Measurements from ENCODE around the gene KRTAP2-1.
"Not testable (repeated sequence)": the region's sequence is repeated elsewhere in the genome, so short reads cannot be mapped to it uniquely, and the experiment has no call there.

KRTAP2-1 gene

DNA sequence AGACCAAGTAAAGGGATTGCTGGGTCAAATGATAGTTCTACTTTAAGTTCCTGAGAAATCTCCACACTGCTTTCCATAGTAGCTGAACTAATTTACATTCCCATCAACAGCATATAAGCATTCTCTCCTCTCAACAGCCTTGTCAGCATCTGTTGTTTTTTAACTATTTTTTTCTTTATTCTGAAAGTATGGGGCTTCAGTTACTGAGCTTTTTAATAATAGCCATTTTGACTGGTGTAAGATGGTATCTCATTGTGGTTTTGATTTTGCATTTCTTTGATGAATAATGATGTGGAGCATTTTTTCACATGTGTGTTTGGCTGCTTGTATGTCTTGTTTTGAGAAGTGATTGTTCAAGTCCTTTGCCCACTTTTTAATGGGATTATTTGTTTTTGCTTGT is 5.5 kb upstream of the KRTAP2-1 start:
- TF ChIP-seq POLR2AphosphoS5 (IDR thresholded peaks at IDR 0.05; ENCODE audit: low read depth, low read length) (no peak), POLR2A (IDR thresholded peaks at IDR 0.05; ENCODE audit: low read depth, low read length) (no peak), TAF1 (IDR thresholded peaks at IDR 0.05; ENCODE audit: borderline replicate concordance, low read depth, low read length) (no peak)
- DNase-seq (ENCODE audit: insufficient read length) = no peak
- no peak for FAIRE-seq

DNA sequence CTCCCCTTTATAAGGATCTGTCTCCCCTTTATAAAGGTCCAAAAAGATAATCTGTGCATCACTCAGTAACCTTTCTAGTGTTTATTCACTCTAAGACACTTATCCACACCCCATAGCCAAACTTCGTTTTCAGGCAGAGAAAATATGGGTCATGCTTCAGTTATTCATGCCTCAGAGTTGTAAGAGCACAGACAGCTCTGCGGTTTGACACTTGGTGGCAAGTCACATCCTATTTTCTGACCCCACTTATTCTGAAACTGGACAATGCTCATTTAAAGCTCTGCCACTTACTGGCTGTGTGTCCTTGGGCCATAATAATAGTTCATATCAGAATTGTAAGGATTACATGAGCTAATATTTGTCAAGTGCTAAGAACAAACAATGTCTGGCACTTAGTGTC is 2.0 kb upstream of the KRTAP2-1 start:
- no peak for DNase-seq (ENCODE audit: insufficient read length)
- FAIRE-seq = no peak
- TF ChIP-seq POLR2AphosphoS5 (IDR thresholded peaks at IDR 0.05; ENCODE audit: low read depth, low read length) (no peak), POLR2A (IDR thresholded peaks at IDR 0.05; ENCODE audit: low read depth, low read length) (no peak), TAF1 (IDR thresholded peaks at IDR 0.05; ENCODE audit: borderline replicate concordance, low read depth, low read length) (no peak)

DNA sequence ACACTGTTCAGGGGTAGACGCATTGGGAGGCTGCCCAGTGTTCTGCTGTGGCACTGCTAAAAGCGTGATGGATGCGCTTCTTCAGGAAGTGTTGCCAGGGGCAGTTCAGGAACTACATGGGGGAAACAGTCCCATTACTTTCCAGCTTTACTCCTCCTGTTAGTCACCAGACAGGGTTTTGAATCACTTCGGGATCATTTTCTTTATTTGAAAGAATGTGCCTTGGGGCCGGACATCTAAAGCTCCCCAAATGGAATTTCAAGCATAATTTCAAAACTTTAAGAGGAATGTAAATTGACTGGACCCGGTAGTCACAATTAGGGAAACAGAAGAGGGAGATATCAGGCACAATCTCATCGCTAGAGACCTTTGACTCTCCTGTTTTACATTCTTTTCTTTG is 1.3 kb upstream of the KRTAP2-1 start:
- DNase-seq (ENCODE audit: insufficient read length) (no peak), FAIRE-seq (no peak)
- TF ChIP-seq POLR2A (IDR thresholded peaks at IDR 0.05; ENCODE audit: low read depth, low read length) (no peak), POLR2AphosphoS5 (IDR thresholded peaks at IDR 0.05; ENCODE audit: low read depth, low read length) (no peak), TAF1 (IDR thresholded peaks at IDR 0.05; ENCODE audit: borderline replicate concordance, low read depth, low read length) (no peak)

DNA sequence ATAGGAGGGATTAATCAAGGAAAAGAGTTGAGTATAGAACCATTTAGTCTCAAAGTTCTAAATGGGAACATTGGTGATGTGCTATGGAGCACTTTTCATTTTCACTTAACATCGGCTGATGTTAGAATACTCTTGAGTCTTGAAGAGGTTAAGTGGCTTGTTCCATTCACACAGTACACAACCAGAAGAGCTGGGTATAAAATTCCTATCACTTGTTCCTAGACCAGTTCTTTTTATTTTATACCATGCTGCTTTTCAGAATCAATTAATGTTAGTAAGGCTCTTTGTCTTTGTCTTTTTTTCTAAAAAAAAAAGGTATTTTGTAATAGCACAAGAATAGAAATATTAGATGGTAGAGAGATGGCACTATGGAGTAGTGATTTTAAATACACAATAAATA is 4.2 kb downstream of the KRTAP2-1 start:
- FAIRE-seq (no peak), DNase-seq (ENCODE audit: insufficient read length) (no peak)
- TF ChIP-seq POLR2AphosphoS5 (IDR thresholded peaks at IDR 0.05; ENCODE audit: low read depth, low read length) = no peak
- TF ChIP-seq TAF1 (IDR thresholded peaks at IDR 0.05; ENCODE audit: borderline replicate concordance, low read depth, low read length) = no peak
- no peak for TF ChIP-seq POLR2A (IDR thresholded peaks at IDR 0.05; ENCODE audit: low read depth, low read length)

DNA sequence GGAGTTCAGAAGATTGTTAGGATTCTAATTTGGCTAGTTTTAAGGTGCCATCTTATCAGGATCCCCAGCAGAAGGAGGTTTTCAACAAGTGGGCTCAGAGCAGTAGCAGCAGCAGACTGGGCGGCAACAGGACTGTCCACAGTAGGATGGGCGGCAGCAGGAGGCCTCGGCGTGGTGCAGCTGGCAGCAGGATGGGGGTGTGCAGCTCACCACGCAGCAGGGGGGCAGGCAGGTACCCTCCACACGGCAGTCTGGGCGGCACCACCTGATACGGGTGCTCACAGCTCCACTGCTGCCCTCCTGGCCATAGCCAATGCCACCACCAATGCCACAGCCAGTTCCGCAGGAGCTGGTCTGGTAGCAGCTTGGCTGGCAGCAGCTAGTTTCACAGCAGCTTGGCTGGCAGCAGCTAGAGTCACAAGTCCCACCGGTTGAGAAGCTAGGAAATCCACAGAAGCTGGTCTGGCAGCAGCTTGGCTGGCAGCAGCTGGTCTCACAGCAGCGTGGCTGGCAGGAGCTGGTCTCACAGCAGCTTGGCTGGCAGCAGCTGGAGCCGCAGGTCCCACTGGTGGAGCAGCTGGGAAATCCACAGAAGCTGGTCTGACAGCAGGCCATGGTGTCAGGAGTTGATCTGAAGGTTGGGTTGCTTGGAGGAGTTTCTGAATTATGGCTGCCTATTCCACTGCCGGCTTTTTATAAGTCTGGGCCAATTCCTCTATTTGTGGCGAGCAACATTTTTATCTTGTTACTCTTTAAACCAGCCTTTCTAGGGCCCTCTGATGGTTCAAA is 6.1 kb downstream of the KRTAP2-1 start, which contains the start of gene KRTAP1-1:
KRTAP1-1 (minus strand) TSS at position 668 of the 789 bp plus-strand sequence; CDS start at position 615, 53 bp downstream.
- DNase-seq (ENCODE audit: insufficient read length); FAIRE-seq: not testable (repeated sequence)

DNA sequence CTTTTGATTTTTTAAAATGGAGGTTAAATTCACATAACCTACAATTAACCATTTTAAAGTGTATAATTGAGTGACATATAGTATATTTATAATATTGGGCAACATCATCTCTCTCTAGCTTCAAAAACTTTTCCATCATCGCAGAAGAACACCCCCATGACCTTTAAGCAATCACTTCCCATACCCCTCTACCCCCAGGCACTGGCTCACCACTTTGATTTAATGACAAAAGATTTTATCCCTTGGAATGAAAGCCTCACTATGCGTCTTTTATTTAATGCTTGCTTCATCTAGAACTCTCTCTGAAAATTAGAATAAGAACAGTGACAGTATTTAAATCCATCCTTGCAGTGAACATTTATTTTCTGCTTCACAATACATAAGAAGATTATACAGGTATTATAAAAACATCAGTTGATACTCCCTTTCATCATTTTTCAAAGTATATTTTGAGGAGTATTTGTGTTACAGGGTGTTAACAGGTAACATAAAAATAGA is 9.2 kb downstream of the KRTAP2-1 start:
- FAIRE-seq (no peak), DNase-seq (ENCODE audit: insufficient read length) (no peak)
- TF ChIP-seq POLR2A (IDR thresholded peaks at IDR 0.05; ENCODE audit: low read depth, low read length) = no peak
- no peak for TF ChIP-seq POLR2AphosphoS5 (IDR thresholded peaks at IDR 0.05; ENCODE audit: low read depth, low read length)
- no peak for TF ChIP-seq TAF1 (IDR thresholded peaks at IDR 0.05; ENCODE audit: borderline replicate concordance, low read depth, low read length)

DNA sequence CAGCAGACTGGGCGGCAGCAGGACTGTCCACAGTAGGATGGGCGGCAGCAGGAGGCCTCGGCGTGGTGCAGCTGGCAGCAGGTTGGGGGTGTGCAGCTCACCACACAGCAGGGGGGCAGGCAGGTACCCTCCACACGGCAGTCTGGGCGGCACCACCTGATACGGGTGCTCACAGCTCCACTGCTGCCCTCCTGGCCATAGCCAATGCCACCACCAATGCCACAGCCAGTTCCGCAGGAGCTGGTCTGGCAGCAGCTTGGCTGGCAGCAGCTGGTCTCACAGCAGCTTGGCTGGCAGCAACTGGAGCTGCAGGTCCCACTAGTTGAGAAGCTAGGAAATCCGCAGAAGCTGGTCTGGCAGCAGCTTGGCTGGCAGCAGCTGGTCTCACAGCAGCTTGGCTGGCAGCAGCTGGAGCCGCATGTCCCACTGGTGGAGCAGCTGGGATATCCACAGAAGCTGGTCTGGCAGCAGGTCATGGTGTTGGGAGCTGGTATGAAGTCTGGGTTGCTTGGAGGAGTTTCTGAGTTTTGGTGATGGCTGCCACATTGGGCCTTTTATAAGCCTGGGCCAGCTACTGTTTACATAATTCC is 12.7 kb downstream of the KRTAP2-1 start, which contains the start of gene KRTAP1-3:
KRTAP1-3 (minus strand) TSS at position 529 of the 590 bp plus-strand sequence; CDS start at position 476, 53 bp downstream.
- DNase-seq (ENCODE audit: insufficient read length); FAIRE-seq: not testable (repeated sequence)

DNA sequence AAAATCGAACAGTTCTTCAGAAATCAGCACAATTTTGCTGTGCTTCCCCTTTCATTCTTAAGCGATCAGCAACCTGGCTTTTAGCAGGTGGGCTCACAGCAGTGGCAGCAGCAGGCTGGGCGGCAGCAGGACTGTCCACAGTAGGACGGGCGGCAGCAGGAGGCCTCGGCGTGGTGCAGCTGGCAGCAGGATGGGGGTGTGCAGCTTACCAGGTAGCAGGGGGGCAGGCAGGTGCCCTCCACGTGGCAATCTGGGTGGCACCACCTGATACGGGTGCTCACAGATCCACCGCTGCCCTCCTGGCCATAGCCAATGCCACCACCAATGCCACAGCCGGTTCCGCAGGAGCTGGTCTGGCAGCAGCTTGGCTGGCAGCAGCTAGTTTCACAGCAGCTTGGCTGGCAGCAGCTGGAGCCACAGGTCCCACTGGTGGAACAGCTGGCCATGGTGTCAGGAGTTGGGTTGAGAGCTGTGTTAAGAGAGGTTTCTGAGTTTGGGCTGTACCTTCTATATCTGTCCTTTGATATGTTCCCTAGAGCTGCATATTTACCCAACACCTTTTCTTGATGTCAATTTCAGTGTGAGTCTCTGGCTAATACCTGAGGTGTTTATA is 17.4 kb downstream of the KRTAP2-1 start, which contains the start of gene KRTAP1-4:
KRTAP1-4 (minus strand) TSS at position 563 of the 613 bp plus-strand sequence; CDS start at position 446, 117 bp downstream.
- DNase-seq (ENCODE audit: insufficient read length) = no peak
- no peak for FAIRE-seq
- TF ChIP-seq POLR2A (IDR thresholded peaks at IDR 0.05; ENCODE audit: low read depth, low read length) = no peak

DNA sequence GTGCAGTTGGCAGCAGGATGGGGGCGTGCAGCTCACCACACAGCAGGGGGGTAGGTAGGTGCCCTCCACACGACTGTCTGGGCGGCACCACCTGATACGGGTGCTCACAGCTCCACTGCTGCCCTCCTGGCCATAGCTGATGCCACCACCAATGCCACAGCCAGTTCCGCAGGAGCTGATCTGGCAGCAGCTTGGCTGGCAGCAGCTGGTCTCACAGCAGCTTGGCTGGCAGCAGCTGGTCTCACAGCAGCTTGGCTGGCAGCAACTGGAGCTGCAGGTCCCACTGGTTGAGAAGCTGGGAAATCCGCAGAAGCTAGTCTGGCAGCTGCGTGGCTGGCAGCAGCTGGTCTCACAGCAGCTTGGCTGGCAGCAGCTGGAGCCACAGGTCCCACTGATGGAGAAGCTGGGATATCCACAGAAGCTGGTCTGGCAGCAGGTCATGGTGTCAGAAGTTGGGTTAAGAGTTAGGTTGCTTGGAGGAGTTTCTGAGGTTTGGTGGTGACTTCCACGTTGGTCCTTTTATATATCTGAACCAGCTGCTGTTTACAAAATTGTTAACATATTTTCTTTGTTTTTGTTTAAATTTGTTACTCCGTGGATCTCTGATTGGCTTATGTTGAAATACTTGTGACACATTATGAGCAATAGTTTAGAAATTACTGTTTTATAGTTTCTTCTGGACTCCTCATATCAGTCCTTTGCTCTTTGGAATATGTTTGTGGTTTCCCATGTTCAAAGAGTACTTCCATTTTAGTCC is 20.2 kb downstream of the KRTAP2-1 start, which contains the start of gene KRTAP1-5:
KRTAP1-5 (minus strand) TSS at position 494 of the 757 bp plus-strand sequence; CDS start at position 441, 53 bp downstream.
- DNase-seq (ENCODE audit: insufficient read length) (no peak), FAIRE-seq (no peak)
- TF ChIP-seq POLR2AphosphoS5 (IDR thresholded peaks at IDR 0.05; ENCODE audit: low read depth, low read length) = no peak
- no peak for TF ChIP-seq TAF1 (IDR thresholded peaks at IDR 0.05; ENCODE audit: borderline replicate concordance, low read depth, low read length)
- TF ChIP-seq POLR2A (IDR thresholded peaks at IDR 0.05; ENCODE audit: low read depth, low read length) = no peak

DNA sequence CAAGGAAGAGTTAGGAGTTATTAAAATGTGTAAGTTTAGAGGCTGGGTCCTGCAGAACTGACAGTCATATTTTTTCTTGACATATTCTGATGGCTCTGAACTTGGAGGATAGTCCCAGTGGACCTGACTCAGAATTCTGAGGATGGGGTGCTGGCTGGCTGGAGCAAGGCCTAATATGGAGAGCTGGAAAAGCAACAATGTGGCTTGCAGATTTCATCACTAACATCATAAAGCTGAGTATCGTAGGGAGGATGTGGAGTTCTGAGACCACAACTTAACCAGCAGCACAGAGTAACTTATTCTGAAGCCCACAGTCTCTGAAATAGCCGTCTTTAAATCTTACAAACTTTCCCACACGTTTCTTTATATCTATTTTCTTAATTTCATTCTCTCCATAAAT is 22.4 kb downstream of the KRTAP2-1 start:
- no peak for DNase-seq (ENCODE audit: insufficient read length)
- no peak for FAIRE-seq
- no peak for TF ChIP-seq TAF1 (IDR thresholded peaks at IDR 0.05; ENCODE audit: borderline replicate concordance, low read depth, low read length)

DNA sequence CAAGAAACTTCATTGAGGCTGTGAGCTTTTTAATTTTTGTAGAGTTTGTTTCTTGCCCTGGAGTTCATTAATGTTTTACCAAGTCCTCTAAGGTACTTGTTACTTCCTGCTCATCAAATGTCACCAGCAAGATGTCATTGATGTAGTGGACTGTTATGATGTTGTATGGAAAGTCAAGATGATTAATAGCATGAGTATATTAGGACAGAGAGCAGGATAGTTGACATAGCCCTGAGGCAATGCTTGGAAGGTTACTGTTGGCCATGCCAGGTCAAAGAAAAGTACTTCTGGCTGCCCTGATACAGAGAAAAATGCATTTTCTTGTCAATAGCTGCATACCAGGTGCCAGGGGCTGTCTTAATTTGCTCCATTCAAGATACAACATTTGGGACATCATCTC is 26.8 kb downstream of the KRTAP2-1 start:
- TF ChIP-seq TAF1 (IDR thresholded peaks at IDR 0.05; ENCODE audit: borderline replicate concordance, low read depth, low read length) (no peak), POLR2AphosphoS5 (IDR thresholded peaks at IDR 0.05; ENCODE audit: low read depth, low read length) (no peak), POLR2A (IDR thresholded peaks at IDR 0.05; ENCODE audit: low read depth, low read length) (no peak)
- no peak for FAIRE-seq
- no peak for DNase-seq (ENCODE audit: insufficient read length)

All from GM12892 (cell line).